Measurements from ENCODE around the gene GOLGA8S. TPM values are rescaled to one million over a fixed set of nuclear protein-coding genes. Genes with fewer than 3 reads are reported as not detected.
"Not testable (repeated sequence)": the region's sequence is repeated elsewhere in the genome, so short reads cannot be mapped to it uniquely, and the experiment has no call there.

The GOLGA8S gene
- total RNA-seq, result under 1 TPM; 0.38 to 0.60 TPM
- long read RNA-seq, donor 1, result 0 reads
- long read RNA-seq, donor 2, result 0 reads

GRCh38 chr15:23354448-23354847 is at the start of gene GOLGA8S:
TSS of gene GOLGA8S (plus strand) at chr15:23354748. CDS start at chr15:23354810, 62 bp downstream.
- intact Hi-C loops (cut with DNase I); DNase-seq (ENCODE audit: low spot score): not testable (repeated sequence)

- DNase-seq (ENCODE audit: low spot score); intact Hi-C loops (cut with DNase I): not testable (repeated sequence)
Observed at GRCh38 chr15:23304805-23305204, 49.7 kb upstream of the GOLGA8S start.

GRCh38 chr15:23305921-23306320 is 48.6 kb upstream of the GOLGA8S start:
- intact Hi-C loops (cut with DNase I), result not testable (repeated sequence)
- DNase-seq (ENCODE audit: low spot score), result peak; percentile 36

- intact Hi-C loops (cut with DNase I), result not testable (repeated sequence)
- DNase-seq (ENCODE audit: low spot score), result peak; percentile 69
Observed at GRCh38 chr15:23311233-23311632, 43.3 kb upstream of the GOLGA8S start.

GRCh38 chr15:23334096-23334495 is 20.5 kb upstream of the GOLGA8S start, which contains the start of gene GOLGA6L26:
TSS of gene GOLGA6L26 (minus strand) at chr15:23334196. CDS start at chr15:23334135, 61 bp downstream.
- DNase-seq (ENCODE audit: low spot score); intact Hi-C loops (cut with DNase I): not testable (repeated sequence)

GRCh38 chr15:23362622-23363021 is 8.1 kb downstream of the GOLGA8S start:
- intact Hi-C loops (cut with DNase I); DNase-seq (ENCODE audit: low spot score): not testable (repeated sequence)

GRCh38 chr15:23364261-23364660 is 9.7 kb downstream of the GOLGA8S start:
- intact Hi-C loops (cut with DNase I); DNase-seq (ENCODE audit: low spot score): not testable (repeated sequence)

GRCh38 chr15:23370578-23370977 is 16.0 kb downstream of the GOLGA8S start:
- no peak for DNase-seq (ENCODE audit: low spot score)
- intact Hi-C loops (cut with DNase I), result no loop called here

GRCh38 chr15:23371134-23371533 is 16.6 kb downstream of the GOLGA8S start:
- intact Hi-C loops (cut with DNase I); DNase-seq (ENCODE audit: low spot score): not testable (repeated sequence)

- intact Hi-C loops (cut with DNase I); DNase-seq (ENCODE audit: low spot score): not testable (repeated sequence)
Observed at GRCh38 chr15:23371868-23372267, 17.3 kb downstream of the GOLGA8S start.

- DNase-seq (ENCODE audit: low spot score), result no peak
- intact Hi-C loops (cut with DNase I), result no loop called here
Observed at GRCh38 chr15:23372284-23372683, 17.7 kb downstream of the GOLGA8S start.

- DNase-seq (ENCODE audit: low spot score); intact Hi-C loops (cut with DNase I): not testable (repeated sequence)
Observed at GRCh38 chr15:23372891-23373600, 18.5 kb downstream of the GOLGA8S start.

GRCh38 chr15:23374226-23374625 is 19.7 kb downstream of the GOLGA8S start:
- intact Hi-C loops (cut with DNase I), result not testable (repeated sequence)

GRCh38 chr15:23378946-23379345 is 24.4 kb downstream of the GOLGA8S start:
- intact Hi-C loops (cut with DNase I); DNase-seq (ENCODE audit: low spot score): not testable (repeated sequence)

More at GRCh38 chr15:23374226-23374625, 19.7 kb downstream of the GOLGA8S start:
- DNase-seq (ENCODE audit: low spot score), result not testable (repeated sequence)

GRCh38 chr15:23380700-23381099 is 26.2 kb downstream of the GOLGA8S start:
- intact Hi-C loops (cut with DNase I); DNase-seq (ENCODE audit: low spot score): not testable (repeated sequence)

- DNase-seq (ENCODE audit: low spot score); intact Hi-C loops (cut with DNase I): not testable (repeated sequence)
Observed at GRCh38 chr15:23381192-23381591, 26.6 kb downstream of the GOLGA8S start.

- no peak for DNase-seq (ENCODE audit: low spot score)
- intact Hi-C loops (cut with DNase I), result no loop called here
Observed at GRCh38 chr15:23384371-23384770, 29.8 kb downstream of the GOLGA8S start.

GRCh38 chr15:23385886-23386430 is 31.4 kb downstream of the GOLGA8S start:
- no peak for DNase-seq (ENCODE audit: low spot score)
- intact Hi-C loops (cut with DNase I), result no loop called here

GRCh38 chr15:23387621-23388190 is 33.2 kb downstream of the GOLGA8S start:
- no peak for DNase-seq (ENCODE audit: low spot score)
- intact Hi-C loops (cut with DNase I), result no loop called here

GRCh38 chr15:23395030-23395692 is 40.6 kb downstream of the GOLGA8S start:
- intact Hi-C loops (cut with DNase I), result no loop called here

More at GRCh38 chr15:23395030-23395692, 40.6 kb downstream of the GOLGA8S start:
- DNase-seq (ENCODE audit: low spot score), result no peak
